Activated naive CD8-positive, alpha-beta T cell treated with anti-CD3 and anti-CD28 coated beads, Interleukin-2, amount 50 U/mL, for 24 hours (primary cell): ENCODE results near the gene TXNRD1.
A peak's percentile ranks its signal among the peaks of the same experiment; 100 is the strongest.
"Not testable (repeated sequence)": the region's sequence is repeated elsewhere in the genome, so short reads cannot be mapped to it uniquely, and the experiment has no call there.

Source experiments
- ATAC-seq: fragments of 150-1000 bp; cut with Tn5 transposase; one replicate; pipeline ENCODE4 v1.10.0; 2021
- DNase-seq: peaks from one replicate; pipeline ENCODE4 v3.0.0; 2021
- H3K27ac Mint-ChIP-seq: one replicate; pipeline ENCODE4 v1.8.0; 2021; ENCODE audit warnings: mild to moderate bottlenecking, mixed read lengths
- H3K27me3 Mint-ChIP-seq: one replicate; pipeline ENCODE4 v1.8.0; 2021; ENCODE audit warnings: mixed read lengths
- H3K36me3 Mint-ChIP-seq: one replicate; pipeline ENCODE4 v1.8.0; 2021; ENCODE audit warnings: low read depth, mixed read lengths
- H3K4me1 Mint-ChIP-seq: one replicate; pipeline ENCODE4 v1.8.0; 2021; ENCODE audit warnings: mixed read lengths
- H3K4me3 Mint-ChIP-seq: one replicate; pipeline ENCODE4 v1.8.0; 2021; ENCODE audit warnings: mild to moderate bottlenecking, moderate library complexity, mixed read lengths
- H3K9me3 Mint-ChIP-seq: one replicate; pipeline ENCODE4 v1.8.0; 2021; ENCODE audit warnings: mixed read lengths

Gene TXNRD1

GRCh38 chr12:104321949-104322348 lies 106.4 kb downstream of the TXNRD1 start:
- no peaks in the 10 kb centered on the region for H3K4me1 Mint-ChIP-seq
- DNase-seq (no peak), ATAC-seq (no peak)
- no peak overlapping the region for H3K4me3 Mint-ChIP-seq
- peaks cover 56% of the 10 kb centered on the region for H3K36me3 Mint-ChIP-seq
- no peak overlapping the region for H3K27ac Mint-ChIP-seq
- H3K9me3 Mint-ChIP-seq: no peaks in the 10 kb centered on the region
- H3K27me3 Mint-ChIP-seq: no peaks in the 10 kb centered on the region

- not testable (repeated sequence) for H3K4me1 Mint-ChIP-seq
These were observed 107.0 kb downstream of the TXNRD1 start for GRCh38 chr12:104322533-104322932.

GRCh38 chr12:104323899-104324298 lies 108.3 kb downstream of the TXNRD1 start:
- H3K27me3 Mint-ChIP-seq: no peaks in the 10 kb centered on the region
- peaks cover 58% of the 10 kb centered on the region for H3K36me3 Mint-ChIP-seq
- no peaks in the 10 kb centered on the region for H3K9me3 Mint-ChIP-seq
- H3K4me1 Mint-ChIP-seq: no peaks in the 10 kb centered on the region
- no peak for ATAC-seq
- no peak overlapping the region for H3K27ac Mint-ChIP-seq
- H3K4me3 Mint-ChIP-seq: no peak overlapping the region
- no peak for DNase-seq

More at GRCh38 chr12:104322533-104322932, 107.0 kb downstream of the TXNRD1 start:
- not testable (repeated sequence) for H3K27ac Mint-ChIP-seq, H3K27me3 Mint-ChIP-seq, DNase-seq, ATAC-seq, H3K4me3 Mint-ChIP-seq, H3K9me3 Mint-ChIP-seq
- peaks cover 60% of the 10 kb centered on the region for H3K36me3 Mint-ChIP-seq

GRCh38 chr12:104328278-104328677 lies 112.7 kb downstream of the TXNRD1 start:
- peaks cover 41% of the 10 kb centered on the region for H3K36me3 Mint-ChIP-seq
- not testable (repeated sequence) for H3K27ac Mint-ChIP-seq, H3K9me3 Mint-ChIP-seq, ATAC-seq, H3K27me3 Mint-ChIP-seq, H3K4me1 Mint-ChIP-seq, H3K4me3 Mint-ChIP-seq, DNase-seq

- no peaks in the 10 kb centered on the region for H3K9me3 Mint-ChIP-seq
- H3K36me3 Mint-ChIP-seq: peaks cover 44% of the 10 kb centered on the region
- DNase-seq (no peak), ATAC-seq (no peak)
- H3K27ac Mint-ChIP-seq: no peak overlapping the region
- no peak overlapping the region for H3K4me3 Mint-ChIP-seq
- H3K27me3 Mint-ChIP-seq: no peaks in the 10 kb centered on the region
- H3K4me1 Mint-ChIP-seq: no peaks in the 10 kb centered on the region
These were observed 113.2 kb downstream of the TXNRD1 start for GRCh38 chr12:104328790-104329189.

- peaks cover 39% of the 10 kb centered on the region for H3K36me3 Mint-ChIP-seq
- no peak overlapping the region for H3K27ac Mint-ChIP-seq
- no peaks in the 10 kb centered on the region for H3K27me3 Mint-ChIP-seq
- H3K4me3 Mint-ChIP-seq: no peak overlapping the region
- DNase-seq (no peak), ATAC-seq (no peak)
- no peaks in the 10 kb centered on the region for H3K4me1 Mint-ChIP-seq
- H3K9me3 Mint-ChIP-seq: no peaks in the 10 kb centered on the region
These were observed 114.3 kb downstream of the TXNRD1 start for GRCh38 chr12:104329707-104330532.

GRCh38 chr12:104331376-104331775 lies 115.8 kb downstream of the TXNRD1 start:
- Mint-ChIP-seq H3K27ac (no peak overlapping the region), H3K4me1 (no peaks in the 10 kb centered on the region), H3K4me3 (no peak overlapping the region), H3K9me3 (no peaks in the 10 kb centered on the region), H3K27me3 (no peaks in the 10 kb centered on the region), H3K36me3 (peaks cover 38% of the 10 kb centered on the region)
- no peak for ATAC-seq
- no peak for DNase-seq

GRCh38 chr12:104332273-104332672 lies 116.7 kb downstream of the TXNRD1 start:
- H3K27me3 Mint-ChIP-seq, ATAC-seq, H3K4me1 Mint-ChIP-seq, DNase-seq, H3K9me3 Mint-ChIP-seq, H3K27ac Mint-ChIP-seq, H3K4me3 Mint-ChIP-seq: not testable (repeated sequence)
- peaks cover 40% of the 10 kb centered on the region for H3K36me3 Mint-ChIP-seq

- Mint-ChIP-seq H3K4me3 (no peak overlapping the region), H3K27ac (no peak overlapping the region), H3K27me3 (no peaks in the 10 kb centered on the region), H3K4me1 (no peaks in the 10 kb centered on the region), H3K9me3 (no peaks in the 10 kb centered on the region), H3K36me3 (peaks cover 40% of the 10 kb centered on the region)
- DNase-seq (no peak), ATAC-seq (no peak)
These were observed 118.2 kb downstream of the TXNRD1 start for GRCh38 chr12:104333692-104334255.

GRCh38 chr12:104334581-104334980 lies 119.0 kb downstream of the TXNRD1 start:
- H3K9me3 Mint-ChIP-seq: no peaks in the 10 kb centered on the region
- ATAC-seq (no peak), DNase-seq (no peak)
- H3K27me3 Mint-ChIP-seq: no peaks in the 10 kb centered on the region
- no peak overlapping the region for H3K4me3 Mint-ChIP-seq
- H3K36me3 Mint-ChIP-seq: peaks cover 40% of the 10 kb centered on the region
- H3K4me1 Mint-ChIP-seq: no peaks in the 10 kb centered on the region
- H3K27ac Mint-ChIP-seq: no peak overlapping the region

- ATAC-seq (no peak), DNase-seq (no peak)
- Mint-ChIP-seq H3K4me1 (no peaks in the 10 kb centered on the region), H3K4me3 (no peak overlapping the region), H3K36me3 (peaks cover 53% of the 10 kb centered on the region), H3K9me3 (no peaks in the 10 kb centered on the region), H3K27ac (no peak overlapping the region), H3K27me3 (no peaks in the 10 kb centered on the region)
These were observed 120.5 kb downstream of the TXNRD1 start for GRCh38 chr12:104336115-104336514.

GRCh38 chr12:104337030-104337558 lies 121.5 kb downstream of the TXNRD1 start:
- H3K27me3 Mint-ChIP-seq: no peaks in the 10 kb centered on the region
- DNase-seq: no peak
- no peak for ATAC-seq
- no peaks in the 10 kb centered on the region for H3K9me3 Mint-ChIP-seq
- no peak overlapping the region for H3K27ac Mint-ChIP-seq
- H3K4me1 Mint-ChIP-seq: no peaks in the 10 kb centered on the region
- peaks cover 54% of the 10 kb centered on the region for H3K36me3 Mint-ChIP-seq
- H3K4me3 Mint-ChIP-seq: no peak overlapping the region

GRCh38 chr12:104339663-104340062 lies 124.1 kb downstream of the TXNRD1 start:
- ATAC-seq (no peak), DNase-seq (no peak)
- Mint-ChIP-seq H3K27me3 (no peaks in the 10 kb centered on the region), H3K4me3 (no peak overlapping the region), H3K27ac (no peak overlapping the region), H3K36me3 (peaks cover 60% of the 10 kb centered on the region), H3K9me3 (no peaks in the 10 kb centered on the region), H3K4me1 (peaks cover 2% of the 10 kb centered on the region)

GRCh38 chr12:104340177-104340576 lies 124.6 kb downstream of the TXNRD1 start:
- Mint-ChIP-seq H3K4me1 (peaks cover 2% of the 10 kb centered on the region), H3K27me3 (no peaks in the 10 kb centered on the region), H3K27ac (no peak overlapping the region), H3K4me3 (no peak overlapping the region), H3K36me3 (peaks cover 57% of the 10 kb centered on the region), H3K9me3 (no peaks in the 10 kb centered on the region)
- ATAC-seq (no peak), DNase-seq (no peak)

GRCh38 chr12:104340925-104341611 lies 125.5 kb downstream of the TXNRD1 start:
- no peak for DNase-seq
- no peaks in the 10 kb centered on the region for H3K9me3 Mint-ChIP-seq
- no peaks in the 10 kb centered on the region for H3K27me3 Mint-ChIP-seq
- peaks cover 58% of the 10 kb centered on the region for H3K36me3 Mint-ChIP-seq
- H3K4me1 Mint-ChIP-seq: peaks cover 2% of the 10 kb centered on the region
- no peak overlapping the region for H3K27ac Mint-ChIP-seq
- peak; percentile 28 for ATAC-seq
- no peak overlapping the region for H3K4me3 Mint-ChIP-seq
